ENCODE data around the gene DDX39A. TPM values are rescaled to one million over a fixed set of nuclear protein-coding genes. Genes with fewer than 3 reads are reported as not detected.
"Not testable (repeated sequence)": the region's sequence is repeated elsewhere in the genome, so short reads cannot be mapped to it uniquely, and the experiment has no call there.

DDX39A gene
- total and polyA plus RNA-seq, 2 experiments from 2014 or later, result 47.2 to 58.7 TPM

- Histone ChIP-seq H3F3A (ENCODE audit: insufficient read depth) (peaks cover 34% of the 10 kb centered on the region), H3K9me3 (ENCODE audit: low read depth) (no peaks in the 10 kb centered on the region), H3K27me3 (replicated peaks; ENCODE audit: insufficient read depth) (no peaks in the 10 kb centered on the region), H3K4me1 (ENCODE audit: insufficient read depth) (no peaks in the 10 kb centered on the region), H3K36me3 (ENCODE audit: low read depth) (peaks cover 40% of the 10 kb centered on the region; the same call in 1 of the 2 replicates), H2AFZ (no peak overlapping the region), H3K9me2 (ENCODE audit: insufficient read depth) (no peaks in the 10 kb centered on the region), H3K79me2 (ENCODE audit: insufficient read depth) (peaks cover 12% of the 10 kb centered on the region), H3K9ac (no peak overlapping the region), H4K20me1 (ENCODE audit: insufficient read depth) (no peaks in the 10 kb centered on the region), H3K4me3 (no peak overlapping the region), H3K27ac (no peak overlapping the region), H3K4me2 (ENCODE audit: unreplicated experiment) (no peak overlapping the region)
- 90 to 95% methylated on average over 26 to 27 of the region's 27 CpGs for WGBS, 2 experiments (ENCODE audit: low coverage in 1 of 2, low lambda C conversion rate in 2 of 2, missing lambda C conversion rate in 2 of 2)
- TF ChIP-seq EZH2 (IDR thresholded peaks at IDR 0.05; ENCODE audit: insufficient read depth, poor library complexity, severe bottlenecking), result no peak
- no peak for TF ChIP-seq EZH2phosphoT487 (IDR thresholded peaks at IDR 0.05; ENCODE audit: insufficient read depth, low read depth)
- in situ Hi-C loops (cut with MboI), result no loop called here
- DNase-seq, result no peak
Observed at GRCh38 chr19:14406645-14407401, 12.3 kb downstream of the DDX39A start.

- Histone ChIP-seq H3K36me3 (ENCODE audit: low read depth) (peaks cover 37% of the 10 kb centered on the region; the same call in 1 of the 2 replicates), H3K9ac (no peak overlapping the region), H3K27ac (no peak overlapping the region), H2AFZ (no peak overlapping the region), H3K79me2 (ENCODE audit: insufficient read depth) (peaks cover 4% of the 10 kb centered on the region), H3K9me2 (ENCODE audit: insufficient read depth) (no peaks in the 10 kb centered on the region), H3K9me3 (ENCODE audit: low read depth) (no peaks in the 10 kb centered on the region), H3K4me3 (no peak overlapping the region), H3K4me1 (ENCODE audit: insufficient read depth) (no peaks in the 10 kb centered on the region), H3K4me2 (ENCODE audit: unreplicated experiment) (no peak overlapping the region), H3K27me3 (replicated peaks; ENCODE audit: insufficient read depth) (no peaks in the 10 kb centered on the region), H4K20me1 (ENCODE audit: insufficient read depth) (no peaks in the 10 kb centered on the region), H3F3A (ENCODE audit: insufficient read depth) (peaks cover 42% of the 10 kb centered on the region)
- TF ChIP-seq EZH2phosphoT487 (IDR thresholded peaks at IDR 0.05; ENCODE audit: insufficient read depth, low read depth), result no peak
- no peak for TF ChIP-seq EZH2 (IDR thresholded peaks at IDR 0.05; ENCODE audit: insufficient read depth, poor library complexity, severe bottlenecking)
- 46 to 50% methylated on average over 45 to 47 of the region's 61 CpGs for WGBS, 2 experiments (ENCODE audit: low coverage in 1 of 2, low lambda C conversion rate in 2 of 2, missing lambda C conversion rate in 2 of 2)
- in situ Hi-C loops (cut with MboI), result no loop called here
- peak; percentile 86 for DNase-seq
Observed at GRCh38 chr19:14405758-14406644, 13.1 kb downstream of the DDX39A start.

- Histone ChIP-seq H3K27me3 (replicated peaks; ENCODE audit: insufficient read depth) (no peaks in the 10 kb centered on the region), H3K36me3 (ENCODE audit: low read depth) (peaks cover 34% of the 10 kb centered on the region; the same call in 1 of the 2 replicates), H3K9ac (no peak overlapping the region), H3K9me2 (ENCODE audit: insufficient read depth) (no peaks in the 10 kb centered on the region), H3K9me3 (ENCODE audit: low read depth) (no peaks in the 10 kb centered on the region), H3K27ac (no peak overlapping the region), H3K4me1 (ENCODE audit: insufficient read depth) (no peaks in the 10 kb centered on the region), H3K4me2 (ENCODE audit: unreplicated experiment) (no peak overlapping the region), H2AFZ (no peak overlapping the region), H3K79me2 (ENCODE audit: insufficient read depth) (no peaks in the 10 kb centered on the region), H3F3A (ENCODE audit: insufficient read depth) (peaks cover 48% of the 10 kb centered on the region), H4K20me1 (ENCODE audit: insufficient read depth) (no peaks in the 10 kb centered on the region), H3K4me3 (no peak overlapping the region)
- DNase-seq, result no peak
- TF ChIP-seq EZH2 (IDR thresholded peaks at IDR 0.05; ENCODE audit: insufficient read depth, poor library complexity, severe bottlenecking) (no peak), EZH2phosphoT487 (IDR thresholded peaks at IDR 0.05; ENCODE audit: insufficient read depth, low read depth) (no peak)
- WGBS, 2 experiments (ENCODE audit: low coverage in 1 of 2, low lambda C conversion rate in 2 of 2, missing lambda C conversion rate in 2 of 2), result 90 to 91% methylated on average over 6 of the region's 6 CpGs
- in situ Hi-C loops (cut with MboI), result no loop called here
Observed at GRCh38 chr19:14405380-14405757, 13.8 kb downstream of the DDX39A start.

- Histone ChIP-seq H3K27ac (no peak overlapping the region), H3K4me3 (no peak overlapping the region), H3K4me2 (ENCODE audit: unreplicated experiment) (no peak overlapping the region), H3K36me3 (ENCODE audit: low read depth) (peaks cover 24% of the 10 kb centered on the region; the same call in 1 of the 2 replicates), H3K9me2 (ENCODE audit: insufficient read depth) (no peaks in the 10 kb centered on the region), H4K20me1 (ENCODE audit: insufficient read depth) (no peaks in the 10 kb centered on the region), H3K9ac (no peak overlapping the region), H3K27me3 (replicated peaks; ENCODE audit: insufficient read depth) (no peaks in the 10 kb centered on the region), H3F3A (ENCODE audit: insufficient read depth) (peaks cover 52% of the 10 kb centered on the region), H3K4me1 (ENCODE audit: insufficient read depth) (no peaks in the 10 kb centered on the region), H2AFZ (no peak overlapping the region), H3K79me2 (ENCODE audit: insufficient read depth) (no peaks in the 10 kb centered on the region), H3K9me3 (ENCODE audit: low read depth) (no peaks in the 10 kb centered on the region)
- no peak for DNase-seq
- in situ Hi-C loops (cut with MboI), result no loop called here
- TF ChIP-seq EZH2 (IDR thresholded peaks at IDR 0.05; ENCODE audit: insufficient read depth, poor library complexity, severe bottlenecking) (no peak), EZH2phosphoT487 (IDR thresholded peaks at IDR 0.05; ENCODE audit: insufficient read depth, low read depth) (no peak)
- 89 to 91% methylated on average over 9 of the region's 9 CpGs for WGBS, 2 experiments (ENCODE audit: low coverage in 1 of 2, low lambda C conversion rate in 2 of 2, missing lambda C conversion rate in 2 of 2)
Observed at GRCh38 chr19:14404312-14404711, 14.8 kb downstream of the DDX39A start.

- H3K9ac ChIP-seq; H2AFZ ChIP-seq; DNase-seq; H3K9me3 ChIP-seq (ENCODE audit: low read depth); H3K4me1 ChIP-seq (ENCODE audit: insufficient read depth); H3K4me2 ChIP-seq (ENCODE audit: unreplicated experiment); H3K27me3 ChIP-seq (replicated peaks; ENCODE audit: insufficient read depth); H3K79me2 ChIP-seq (ENCODE audit: insufficient read depth); H4K20me1 ChIP-seq (ENCODE audit: insufficient read depth); H3K4me3 ChIP-seq; in situ Hi-C loops (cut with MboI); H3K9me2 ChIP-seq (ENCODE audit: insufficient read depth): not testable (repeated sequence)
- H3F3A ChIP-seq (ENCODE audit: insufficient read depth), result peaks cover 42% of the 10 kb centered on the region
- H3K36me3 ChIP-seq (ENCODE audit: low read depth), result peaks cover 16% of the 10 kb centered on the region; the same call in 1 of the 2 replicates
- 86 to 88% methylated on average over 15 of the region's 15 CpGs for WGBS, 2 experiments (ENCODE audit: low coverage in 1 of 2, low lambda C conversion rate in 2 of 2, missing lambda C conversion rate in 2 of 2)
- H3K27ac ChIP-seq, result 0 out of 2 replicates have a peak overlapping the region, but pooled peaks have one; percentile 79
Observed at GRCh38 chr19:14403145-14403930, 15.8 kb downstream of the DDX39A start.

Data from GM23248 (cell line).